Esophagus squamous epithelium (tissue), 4 donors: ENCODE data around the gene PPHLN1.

ENCODE experiments used
- POLR2A ChIP-seq, 4 donors: fragments of 450-650 bp; IDR thresholded peaks; one replicate each; pipeline ENCODE4 v1.6.1; 2017; ENCODE audit warnings: antibody characterized with exemption in 4 of 4, mild to moderate bottlenecking in 4 of 4, moderate library complexity in 3 of 4
- TF ChIP-seq, protein P1 (sequence below), 6 experiments: fragments of 450-650 bp in 4 of 6; fragments of 200-600 bp in 2 of 6; sonication (generic) in 2 of 6; IDR thresholded peaks; one replicate each; pipeline ENCODE4 v1.5.1; 2016 to 2019; ENCODE audit warnings: antibody characterized with exemption in 6 of 6, mild to moderate bottlenecking in 4 of 6, moderate library complexity in 4 of 6

DNA sequence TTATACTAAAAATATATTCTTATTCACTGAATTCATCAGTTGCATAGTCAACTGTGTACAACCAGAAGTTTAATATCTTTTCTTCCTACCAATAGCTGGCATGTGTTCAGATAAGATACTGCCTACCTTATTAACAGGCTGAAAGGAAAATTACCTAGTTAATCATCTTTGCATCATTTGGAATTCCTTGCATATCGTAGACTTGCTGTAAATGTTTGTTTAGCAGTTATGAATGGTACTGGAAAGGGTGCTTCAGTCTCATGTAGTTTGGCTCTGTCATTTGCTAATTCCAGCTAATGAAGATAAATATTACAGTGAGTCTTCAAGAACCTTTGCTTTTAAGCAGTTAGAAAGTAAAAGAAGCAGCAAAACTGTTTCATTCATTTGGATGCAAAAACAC is 84.4 kb downstream of the PPHLN1 start:
- TF ChIP-seq, protein P1, sequence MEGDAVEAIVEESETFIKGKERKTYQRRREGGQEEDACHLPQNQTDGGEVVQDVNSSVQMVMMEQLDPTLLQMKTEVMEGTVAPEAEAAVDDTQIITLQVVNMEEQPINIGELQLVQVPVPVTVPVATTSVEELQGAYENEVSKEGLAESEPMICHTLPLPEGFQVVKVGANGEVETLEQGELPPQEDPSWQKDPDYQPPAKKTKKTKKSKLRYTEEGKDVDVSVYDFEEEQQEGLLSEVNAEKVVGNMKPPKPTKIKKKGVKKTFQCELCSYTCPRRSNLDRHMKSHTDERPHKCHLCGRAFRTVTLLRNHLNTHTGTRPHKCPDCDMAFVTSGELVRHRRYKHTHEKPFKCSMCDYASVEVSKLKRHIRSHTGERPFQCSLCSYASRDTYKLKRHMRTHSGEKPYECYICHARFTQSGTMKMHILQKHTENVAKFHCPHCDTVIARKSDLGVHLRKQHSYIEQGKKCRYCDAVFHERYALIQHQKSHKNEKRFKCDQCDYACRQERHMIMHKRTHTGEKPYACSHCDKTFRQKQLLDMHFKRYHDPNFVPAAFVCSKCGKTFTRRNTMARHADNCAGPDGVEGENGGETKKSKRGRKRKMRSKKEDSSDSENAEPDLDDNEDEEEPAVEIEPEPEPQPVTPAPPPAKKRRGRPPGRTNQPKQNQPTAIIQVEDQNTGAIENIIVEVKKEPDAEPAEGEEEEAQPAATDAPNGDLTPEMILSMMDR (IDR thresholded peaks at IDR 0.05) = no peak
- no peak for TF ChIP-seq POLR2A (IDR thresholded peaks at IDR 0.05)
